Ectodermal cell (in vitro differentiated cells): ENCODE results near the gene LONP2.

Experiments
- H3K27ac ChIP-seq: 2 replicates; pipeline ENCODE4 v1.7.0; 2013; ENCODE audit warnings: mild to moderate bottlenecking, low read depth, low read length; ENCODE audit not compliant: insufficient read depth, poor library complexity, severe bottlenecking
- H3K27me3 ChIP-seq: 2 replicates; pipeline ENCODE4 v1.7.0; 2013; ENCODE audit warnings: mild to moderate bottlenecking, low read length; ENCODE audit not compliant: insufficient read depth, control insufficient read depth, poor library complexity, severe bottlenecking
- H3K36me3 ChIP-seq: one replicate; pipeline ENCODE4 v1.7.0; 2013; ENCODE audit warnings: low read length; ENCODE audit not compliant: control insufficient read depth, insufficient read depth
- H3K4me1 ChIP-seq: one replicate; pipeline ENCODE4 v1.7.0; 2013; ENCODE audit warnings: low read length; ENCODE audit not compliant: control insufficient read depth, insufficient read depth
- H3K4me3 ChIP-seq: 2 replicates; pipeline ENCODE4 v1.7.0; 2013; ENCODE audit warnings: low read depth, low read length, control low read depth; ENCODE audit not compliant: insufficient read depth
- H3K9me3 ChIP-seq: 2 replicates; pipeline ENCODE4 v1.7.0; 2013; ENCODE audit warnings: mild to moderate bottlenecking, low read length, moderate library complexity; ENCODE audit not compliant: control insufficient read depth
- WGBS, 2 experiments: methylation state at CpG; one replicate each; pipeline ENCODE4 v1.1.7; 2013; ENCODE audit warnings: missing lambda C conversion rate in 2 of 2; 5-methylcytosine and 5-hydroxymethylcytosine counted together

Gene LONP2

GRCh38 chr16:48262631-48263030 is 18.5 kb downstream of the LONP2 start:
- no peaks in the 10 kb centered on the region for H3K4me1 ChIP-seq
- no peak overlapping the region for H3K4me3 ChIP-seq
- H3K9me3 ChIP-seq, result no peaks in the 10 kb centered on the region
- WGBS, 2 experiments, result 100% methylated on average over 1 of the region's 2 CpGs; no CpG with 5 or more reads in 1 of the 2 experiments
- H3K27me3 ChIP-seq, result no peaks in the 10 kb centered on the region
- peaks cover 28% of the 10 kb centered on the region for H3K36me3 ChIP-seq
- no peak overlapping the region for H3K27ac ChIP-seq

GRCh38 chr16:48269011-48269410 is 24.9 kb downstream of the LONP2 start:
- H3K4me1 ChIP-seq, result no peaks in the 10 kb centered on the region

GRCh38 chr16:48271728-48272127 is 27.6 kb downstream of the LONP2 start:
- WGBS, 2 experiments, result 98 to 100% methylated on average over 5 of the region's 5 CpGs
- H3K36me3 ChIP-seq, result no peaks in the 10 kb centered on the region

More at GRCh38 chr16:48269011-48269410, 24.9 kb downstream of the LONP2 start:
- Histone ChIP-seq H3K27me3 (no peaks in the 10 kb centered on the region), H3K27ac (no peak overlapping the region), H3K9me3 (no peaks in the 10 kb centered on the region), H3K4me3 (no peak overlapping the region), H3K36me3 (no peaks in the 10 kb centered on the region)

GRCh38 chr16:48272837-48273421 is 28.8 kb downstream of the LONP2 start:
- Histone ChIP-seq H3K36me3 (no peaks in the 10 kb centered on the region), H3K4me1 (no peaks in the 10 kb centered on the region), H3K27me3 (no peaks in the 10 kb centered on the region), H3K9me3 (no peaks in the 10 kb centered on the region), H3K4me3 (no peak overlapping the region), H3K27ac (no peak overlapping the region)
- WGBS, 2 experiments, result 83 to 86% methylated on average over 8 of the region's 8 CpGs

More at GRCh38 chr16:48271728-48272127, 27.6 kb downstream of the LONP2 start:
- Histone ChIP-seq H3K9me3 (no peaks in the 10 kb centered on the region), H3K4me3 (no peak overlapping the region), H3K27ac (no peak overlapping the region), H3K27me3 (no peaks in the 10 kb centered on the region), H3K4me1 (no peaks in the 10 kb centered on the region)

- WGBS, 2 experiments, result 100% methylated on average over 1 of the region's 1 CpG
- H3K4me3 ChIP-seq, result no peak overlapping the region
- H3K27me3 ChIP-seq, result no peaks in the 10 kb centered on the region
- H3K4me1 ChIP-seq, result no peaks in the 10 kb centered on the region
- H3K27ac ChIP-seq, result no peak overlapping the region
- H3K9me3 ChIP-seq, result no peaks in the 10 kb centered on the region
- no peaks in the 10 kb centered on the region for H3K36me3 ChIP-seq
These were observed 30.4 kb downstream of the LONP2 start for GRCh38 chr16:48274476-48274875.

GRCh38 chr16:48276102-48276501 is 32.0 kb downstream of the LONP2 start:
- Histone ChIP-seq H3K27me3 (no peaks in the 10 kb centered on the region), H3K27ac (no peak overlapping the region), H3K36me3 (no peaks in the 10 kb centered on the region), H3K9me3 (no peaks in the 10 kb centered on the region), H3K4me1 (no peaks in the 10 kb centered on the region), H3K4me3 (no peak overlapping the region)
- 82 to 84% methylated on average over 4 of the region's 4 CpGs for WGBS, 2 experiments

- Histone ChIP-seq H3K27me3 (no peaks in the 10 kb centered on the region), H3K27ac (no peak overlapping the region), H3K9me3 (no peaks in the 10 kb centered on the region), H3K36me3 (no peaks in the 10 kb centered on the region), H3K4me3 (no peak overlapping the region), H3K4me1 (no peaks in the 10 kb centered on the region)
- WGBS, 2 experiments, result 96% methylated on average over 5 of the region's 5 CpGs
These were observed 33.1 kb downstream of the LONP2 start for GRCh38 chr16:48277158-48277557.

- WGBS, 2 experiments, result 92 to 97% methylated on average over 2 of the region's 2 CpGs
- Histone ChIP-seq H3K27ac (no peak overlapping the region), H3K4me1 (no peaks in the 10 kb centered on the region), H3K9me3 (no peaks in the 10 kb centered on the region), H3K4me3 (no peak overlapping the region), H3K27me3 (no peaks in the 10 kb centered on the region), H3K36me3 (no peaks in the 10 kb centered on the region)
These were observed 35.1 kb downstream of the LONP2 start for GRCh38 chr16:48279199-48279598.

GRCh38 chr16:48280546-48280945 is 36.4 kb downstream of the LONP2 start:
- H3K4me3 ChIP-seq, result no peak overlapping the region
- no peaks in the 10 kb centered on the region for H3K4me1 ChIP-seq
- H3K36me3 ChIP-seq, result no peaks in the 10 kb centered on the region
- H3K9me3 ChIP-seq, result no peaks in the 10 kb centered on the region
- H3K27me3 ChIP-seq, result no peaks in the 10 kb centered on the region
- no peak overlapping the region for H3K27ac ChIP-seq
- WGBS, 2 experiments, result 84 to 94% methylated on average over 2 of the region's 2 CpGs

GRCh38 chr16:48282636-48283263 is 38.6 kb downstream of the LONP2 start:
- no peaks in the 10 kb centered on the region for H3K27me3 ChIP-seq
- H3K9me3 ChIP-seq, result no peaks in the 10 kb centered on the region
- 96 to 100% methylated on average over 1 to 2 of the region's 2 CpGs for WGBS, 2 experiments
- H3K27ac ChIP-seq, result no peak overlapping the region
- H3K36me3 ChIP-seq, result peaks cover 14% of the 10 kb centered on the region
- no peaks in the 10 kb centered on the region for H3K4me1 ChIP-seq
- no peak overlapping the region for H3K4me3 ChIP-seq
